ENCODE measurements around the gene DCTN4. TPM values are rescaled to one million over a fixed set of nuclear protein-coding genes. Genes with fewer than 3 reads are reported as not detected.

DCTN4 gene
- total RNA-seq, 1 donor, result 66.1 TPM

GRCh38 chr5:150710165-150710564 lies 48.7 kb downstream of the DCTN4 start:
- H3K4me3 ChIP-seq (ENCODE audit: low read depth, low read length), result no peak overlapping the region
- DNase-seq (ENCODE audit: low read depth), result no peak

DNA sequence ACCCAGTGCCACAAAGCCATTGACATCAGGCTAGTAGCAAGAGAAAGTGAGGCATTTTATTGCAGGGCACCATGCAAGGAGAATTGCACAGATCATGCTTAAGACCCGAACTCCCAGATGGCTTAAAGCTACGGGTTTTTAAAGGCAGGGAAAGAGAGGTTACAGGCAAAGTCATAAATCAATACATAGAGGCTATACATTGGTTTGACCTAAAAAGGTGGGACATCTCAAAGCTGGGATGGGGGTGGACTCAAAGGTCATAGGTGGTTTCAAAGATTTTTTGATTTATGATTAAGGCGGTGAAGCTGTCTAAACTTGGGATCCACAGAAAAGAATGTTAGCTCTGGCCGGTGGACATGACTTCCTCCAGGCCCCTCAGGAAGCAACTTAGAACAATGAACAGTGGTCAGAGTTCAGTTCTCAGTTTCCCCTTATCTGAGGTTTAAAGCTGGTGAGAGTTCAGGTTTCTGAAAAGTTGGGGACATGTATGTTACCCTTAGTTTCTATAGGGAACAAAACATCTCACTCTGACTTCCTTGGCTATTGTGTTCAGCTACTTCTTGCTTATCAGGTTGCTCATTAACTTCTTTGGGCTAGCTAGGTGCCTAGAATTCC lies 51.9 kb downstream of the DCTN4 start:
- TF ChIP-seq, protein P1, sequence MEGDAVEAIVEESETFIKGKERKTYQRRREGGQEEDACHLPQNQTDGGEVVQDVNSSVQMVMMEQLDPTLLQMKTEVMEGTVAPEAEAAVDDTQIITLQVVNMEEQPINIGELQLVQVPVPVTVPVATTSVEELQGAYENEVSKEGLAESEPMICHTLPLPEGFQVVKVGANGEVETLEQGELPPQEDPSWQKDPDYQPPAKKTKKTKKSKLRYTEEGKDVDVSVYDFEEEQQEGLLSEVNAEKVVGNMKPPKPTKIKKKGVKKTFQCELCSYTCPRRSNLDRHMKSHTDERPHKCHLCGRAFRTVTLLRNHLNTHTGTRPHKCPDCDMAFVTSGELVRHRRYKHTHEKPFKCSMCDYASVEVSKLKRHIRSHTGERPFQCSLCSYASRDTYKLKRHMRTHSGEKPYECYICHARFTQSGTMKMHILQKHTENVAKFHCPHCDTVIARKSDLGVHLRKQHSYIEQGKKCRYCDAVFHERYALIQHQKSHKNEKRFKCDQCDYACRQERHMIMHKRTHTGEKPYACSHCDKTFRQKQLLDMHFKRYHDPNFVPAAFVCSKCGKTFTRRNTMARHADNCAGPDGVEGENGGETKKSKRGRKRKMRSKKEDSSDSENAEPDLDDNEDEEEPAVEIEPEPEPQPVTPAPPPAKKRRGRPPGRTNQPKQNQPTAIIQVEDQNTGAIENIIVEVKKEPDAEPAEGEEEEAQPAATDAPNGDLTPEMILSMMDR (IDR thresholded peaks at IDR 0.05; ENCODE audit: insufficient read depth, low read depth, low read length), result no peak
- DNase-seq (ENCODE audit: low read depth), result no peak
- no peak overlapping the region for H3K4me3 ChIP-seq (ENCODE audit: low read depth, low read length)

More at GRCh38 chr5:150710165-150710564, 48.7 kb downstream of the DCTN4 start:
- TF ChIP-seq, protein P1 (IDR thresholded peaks at IDR 0.05; ENCODE audit: insufficient read depth, low read depth, low read length), result peak; percentile 26

GRCh38 chr5:150703762-150704161 lies 55.1 kb downstream of the DCTN4 start:
- TF ChIP-seq, protein P1 (IDR thresholded peaks at IDR 0.05; ENCODE audit: insufficient read depth, low read depth, low read length), result no peak
- DNase-seq (ENCODE audit: low read depth), result peak; percentile 17

GRCh38 chr5:150700594-150701377 lies 58.0 kb downstream of the DCTN4 start, which contains the start of gene RBM22:
RBM22 (minus strand) TSS chr5:150701062; CDS start chr5:150700985, 77 bp downstream.
- peak within 1 kb of the TSS; percentile 100 for H3K4me3 ChIP-seq (ENCODE audit: low read depth, low read length)
- DNase-seq (ENCODE audit: low read depth), result peak; percentile 87
- TF ChIP-seq, protein P1 (IDR thresholded peaks at IDR 0.05; ENCODE audit: insufficient read depth, low read depth, low read length), result peak; percentile 52

More at GRCh38 chr5:150703762-150704161, 55.1 kb downstream of the DCTN4 start:
- no peak overlapping the region for H3K4me3 ChIP-seq (ENCODE audit: low read depth, low read length)

- no peak for DNase-seq (ENCODE audit: low read depth)
- H3K4me3 ChIP-seq (ENCODE audit: low read depth, low read length), result peak overlapping the region; percentile 100
- TF ChIP-seq, protein P1 (IDR thresholded peaks at IDR 0.05; ENCODE audit: insufficient read depth, low read depth, low read length), result no peak
These were observed 58.6 kb downstream of the DCTN4 start for GRCh38 chr5:150700246-150700593.

- peak; percentile 26 for DNase-seq (ENCODE audit: low read depth)
- TF ChIP-seq, protein P1 (IDR thresholded peaks at IDR 0.05; ENCODE audit: insufficient read depth, low read depth, low read length), result no peak
- no peak overlapping the region for H3K4me3 ChIP-seq (ENCODE audit: low read depth, low read length)
These were observed 64.2 kb downstream of the DCTN4 start for GRCh38 chr5:150694612-150695011.
